NCI-H460 (cell line): ENCODE results near the gene PLXDC2. TPM values are rescaled to one million over a fixed set of nuclear protein-coding genes. Genes with fewer than 3 reads are reported as not detected.
"Not testable (repeated sequence)": the region's sequence is repeated elsewhere in the genome, so short reads cannot be mapped to it uniquely, and the experiment has no call there.

Source experiments
- DNase-seq: peaks from one replicate; pipeline ENCODE4 v3.0.0-alpha.2; 2016; ENCODE audit warnings: low read depth; ENCODE audit errors: extremely low read depth
- total RNA-seq: library from RNA; depleted of rRNA; stranded (reverse); fragments of >200 nt; shearing (Covaris generic); gene quantifications from 2 replicates; pipeline ENCODE4 v1.2.3, GENCODE V29; 2014

The PLXDC2 gene
- total RNA-seq, 1 experiment from 2014 or later: 0.07 TPM

GRCh38 chr10:19967981-19968380 lies 151.7 kb downstream of the PLXDC2 start:
- DNase-seq: no peak

DNA sequence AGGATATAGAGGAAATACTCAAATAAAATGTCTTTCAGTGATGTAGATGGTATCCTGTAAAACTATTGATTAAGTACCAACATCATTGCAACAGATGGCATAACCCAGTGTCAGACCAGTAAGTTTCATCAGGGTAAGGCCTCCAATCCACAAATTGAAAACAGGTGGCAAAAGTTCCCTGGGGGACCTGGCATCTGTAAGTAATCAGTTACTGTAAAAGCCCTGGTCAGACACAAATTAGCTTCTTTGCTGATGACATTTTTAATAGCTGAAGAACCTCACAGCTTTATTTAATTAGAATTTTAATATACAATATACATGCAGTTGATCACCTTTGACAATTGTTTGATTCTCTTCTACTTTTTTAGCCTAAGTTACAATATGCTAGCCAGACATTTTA lies 152.5 kb downstream of the PLXDC2 start:
- no peak for DNase-seq

DNA sequence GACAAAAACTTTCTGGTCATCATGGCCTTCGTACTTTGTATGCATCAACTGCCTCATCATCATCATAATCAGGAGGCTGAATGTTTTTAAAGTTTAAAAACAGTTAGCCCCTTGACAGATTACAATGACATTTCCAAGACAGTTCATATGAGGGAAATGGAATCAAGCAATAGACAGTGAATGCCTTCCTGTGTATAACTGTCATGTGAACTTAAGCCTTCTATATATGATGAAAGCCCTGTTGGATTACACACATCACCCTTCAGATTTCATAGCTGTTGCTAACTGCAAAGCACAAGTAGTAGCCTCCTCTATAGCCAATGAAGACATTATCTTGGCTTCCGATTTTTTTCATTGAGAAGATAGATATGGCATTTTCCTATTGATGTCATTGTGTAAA lies 154.0 kb downstream of the PLXDC2 start:
- DNase-seq: no peak

DNA sequence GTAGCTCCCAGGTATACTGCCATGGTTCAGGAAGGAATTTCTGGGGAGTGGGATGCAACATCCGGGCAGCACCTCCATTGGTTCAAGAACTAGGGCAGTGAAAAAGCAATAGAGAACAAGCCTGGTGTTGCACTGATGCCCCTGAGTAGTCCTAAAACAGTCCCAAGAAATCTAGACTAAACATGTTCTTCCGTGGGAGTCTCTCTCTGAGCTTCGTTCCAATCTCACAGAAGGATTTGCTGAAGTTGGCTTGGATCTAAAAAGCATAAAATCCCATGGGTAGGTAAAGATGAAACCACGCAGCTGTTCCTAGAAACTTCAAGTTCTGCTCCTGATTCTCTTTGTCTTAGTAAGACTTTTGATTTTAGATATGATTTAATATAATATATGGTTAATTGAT lies 154.5 kb downstream of the PLXDC2 start:
- no peak for DNase-seq

DNA sequence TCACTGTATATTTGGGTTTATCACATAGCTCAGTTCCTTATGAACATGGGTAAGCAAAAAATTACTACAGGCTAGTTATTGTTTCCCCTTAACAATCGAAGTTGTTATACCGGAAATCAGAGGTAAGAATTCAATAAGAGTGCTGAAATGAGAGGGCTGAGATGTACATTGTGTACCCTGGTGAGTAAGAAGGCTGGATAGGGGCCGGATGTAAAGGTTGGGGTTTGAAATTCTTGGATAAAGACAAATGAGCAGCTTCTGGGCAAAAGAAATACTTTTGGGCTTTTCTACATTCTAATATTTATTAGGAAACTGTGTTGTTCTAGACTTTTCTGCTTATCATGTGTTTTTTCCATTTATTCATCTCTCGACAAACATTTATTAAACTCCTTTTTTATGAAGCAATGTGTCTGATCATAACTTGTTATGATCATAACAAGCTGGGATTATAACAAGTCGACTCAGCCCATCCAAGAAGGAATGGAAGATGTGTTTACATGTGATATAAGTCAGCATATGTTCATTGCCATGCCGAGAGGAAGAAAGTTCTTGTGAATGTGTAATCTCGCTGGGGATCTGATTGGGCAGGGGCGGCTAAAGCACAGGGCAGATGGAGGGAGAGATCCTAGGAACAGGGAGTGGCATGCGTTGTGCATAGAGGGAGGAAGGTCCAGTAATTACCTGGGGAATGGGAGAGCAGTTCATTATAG lies 155.3 kb downstream of the PLXDC2 start:
- no peak for DNase-seq

DNA sequence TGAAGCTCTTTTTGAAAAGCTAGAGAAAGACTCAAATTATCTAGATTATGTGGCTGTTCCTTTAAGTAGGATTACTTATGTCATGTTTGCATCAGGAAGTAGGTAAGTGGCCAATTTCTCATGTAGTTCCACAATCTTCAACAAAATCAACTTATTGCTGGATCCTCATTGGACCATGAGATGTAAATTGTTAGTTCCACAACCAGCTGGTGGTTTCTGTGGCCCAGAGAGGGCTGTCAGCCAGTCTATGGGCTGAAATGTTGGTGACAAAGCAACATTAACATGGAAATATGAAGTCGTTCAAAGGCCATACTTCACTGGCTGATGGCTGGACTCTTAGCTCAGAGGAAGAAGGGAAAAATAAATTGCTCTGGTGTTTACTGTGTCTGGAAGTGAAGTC lies 157.9 kb downstream of the PLXDC2 start:
- DNase-seq: no peak

DNA sequence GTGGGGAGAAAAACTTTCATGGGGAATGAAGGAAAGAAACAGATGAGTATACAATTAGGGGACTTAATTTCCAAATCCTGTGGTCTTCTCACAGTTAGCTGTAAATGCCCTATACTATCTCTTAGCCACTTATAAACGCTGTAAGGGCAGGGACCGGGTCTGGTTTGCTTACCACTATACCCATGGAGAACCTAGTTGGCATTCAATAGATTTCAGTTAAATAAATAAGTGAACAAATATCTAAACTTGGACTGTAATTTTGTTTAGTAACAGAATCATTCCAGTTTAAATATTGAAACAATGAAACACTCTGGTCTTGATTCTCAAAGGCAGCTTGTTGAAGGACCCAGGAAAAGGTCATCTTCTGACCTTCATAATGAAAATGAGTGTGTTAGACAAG lies 158.3 kb downstream of the PLXDC2 start:
- no peak for DNase-seq

DNA sequence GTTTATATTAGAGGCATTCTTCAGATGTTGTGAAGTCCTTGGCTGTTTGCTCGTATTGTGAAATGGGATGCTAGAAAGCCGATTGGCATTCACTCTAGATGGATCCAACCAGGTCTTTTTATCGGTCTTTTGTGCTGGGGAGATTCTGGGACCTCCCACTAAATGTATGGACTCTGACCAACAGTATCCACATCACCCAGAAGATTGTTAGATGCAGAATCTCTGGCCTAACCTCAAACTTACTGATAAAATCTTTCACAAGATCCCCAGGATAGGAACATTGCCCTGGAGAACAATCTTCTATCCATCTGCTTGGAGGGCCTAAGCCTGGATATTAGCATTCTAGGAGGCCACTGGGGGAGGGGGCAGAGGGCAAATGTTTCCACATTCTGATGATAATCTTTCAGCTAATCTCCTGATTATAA lies 160.9 kb downstream of the PLXDC2 start:
- no peak for DNase-seq

DNA sequence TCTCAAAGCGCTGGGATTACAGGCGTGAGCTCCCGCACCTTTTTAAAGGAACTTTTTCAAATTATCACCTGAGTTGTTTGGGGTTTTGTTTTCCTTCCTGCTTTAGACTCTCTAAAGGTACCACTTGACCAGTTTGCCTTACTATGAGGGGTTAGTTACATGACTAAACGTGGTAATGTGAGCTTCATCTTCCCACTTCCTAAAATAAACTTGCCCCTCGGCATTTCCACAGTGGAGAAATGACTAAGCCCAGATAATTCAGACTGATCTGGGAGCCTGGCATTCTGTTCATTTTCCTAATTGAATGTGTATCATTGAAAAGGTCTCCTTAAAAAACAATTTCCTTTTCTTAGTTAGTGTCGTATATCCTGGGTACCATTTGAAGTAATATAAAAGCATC lies 163.4 kb downstream of the PLXDC2 start:
- no peak for DNase-seq

DNA sequence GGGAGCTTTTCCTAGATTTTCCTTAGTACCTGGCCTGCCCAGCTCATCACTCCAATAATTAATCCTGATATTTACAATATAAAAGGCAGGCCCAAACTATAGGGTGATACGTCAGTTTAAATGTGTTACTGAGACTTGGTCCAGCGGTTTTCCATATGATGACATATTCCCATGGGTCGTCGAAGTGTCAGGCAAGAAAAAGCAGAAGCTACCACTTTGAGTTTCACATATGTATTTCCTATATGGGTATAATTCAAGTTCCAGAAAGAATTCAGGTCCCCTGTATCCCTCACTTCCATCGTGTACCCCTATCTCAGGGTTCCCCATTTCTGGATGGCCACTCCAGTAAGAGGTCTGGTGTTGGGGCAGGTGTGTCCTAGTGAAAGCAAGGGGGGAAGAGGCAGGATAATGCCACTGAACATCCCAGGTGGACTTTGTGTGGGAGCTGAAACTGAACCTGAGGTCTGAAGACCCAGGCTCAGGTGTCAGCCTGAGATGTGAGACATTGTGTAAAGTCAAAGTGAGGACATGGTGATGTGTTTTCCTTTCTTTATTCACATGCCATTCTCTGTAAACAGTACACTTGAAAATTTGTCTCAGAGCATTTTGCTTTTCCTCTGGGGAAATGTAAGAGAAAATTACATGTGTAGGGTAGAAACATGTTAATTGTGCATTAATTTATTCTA lies 167.8 kb downstream of the PLXDC2 start:
- DNase-seq: no peak

DNA sequence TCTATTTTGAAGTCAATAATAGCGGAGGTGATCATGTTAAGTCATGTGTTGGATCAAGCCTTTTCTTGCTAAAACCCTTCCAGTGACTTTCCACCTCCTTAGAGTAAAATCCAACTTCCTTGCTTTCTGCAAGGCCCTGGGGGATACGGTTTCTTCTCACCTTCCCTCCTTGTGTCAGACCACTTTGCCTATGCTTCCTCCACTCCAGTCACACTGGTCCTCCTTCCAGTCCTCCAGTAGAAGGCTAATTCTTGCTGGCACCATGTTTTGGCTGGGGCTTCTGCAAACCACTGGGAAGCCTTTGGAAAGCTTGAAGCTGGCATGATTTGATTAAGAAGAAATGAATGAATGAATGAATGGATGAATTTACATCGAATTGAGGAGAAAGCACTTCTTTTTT lies 169.5 kb downstream of the PLXDC2 start:
- DNase-seq: no peak

GRCh38 chr10:19986591-19986990 lies 170.4 kb downstream of the PLXDC2 start:
- no peak for DNase-seq

- no peak for DNase-seq
These were observed 171.7 kb downstream of the PLXDC2 start for GRCh38 chr10:19987931-19988330.

GRCh38 chr10:19993714-19994315 lies 177.6 kb downstream of the PLXDC2 start:
- no peak for DNase-seq

DNA sequence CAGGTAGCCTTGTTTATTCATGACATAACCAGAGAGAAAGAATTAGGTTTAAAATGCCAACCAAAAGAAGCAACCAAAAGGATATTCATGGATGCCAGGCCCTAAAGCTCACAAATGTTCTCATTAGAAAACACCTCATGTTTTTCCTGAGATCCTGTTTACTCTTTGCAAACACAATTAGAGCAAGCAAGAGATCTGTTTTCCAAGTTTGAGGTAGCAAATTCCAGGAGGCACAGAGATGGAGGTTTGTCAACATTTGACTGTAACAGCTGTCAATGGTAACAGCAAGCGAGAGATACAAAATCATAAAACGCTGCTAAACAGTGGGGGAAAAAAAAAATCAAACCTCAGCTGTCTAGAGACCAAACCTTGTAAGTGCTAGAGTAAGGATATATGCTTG lies 182.2 kb downstream of the PLXDC2 start:
- DNase-seq: no peak

DNA sequence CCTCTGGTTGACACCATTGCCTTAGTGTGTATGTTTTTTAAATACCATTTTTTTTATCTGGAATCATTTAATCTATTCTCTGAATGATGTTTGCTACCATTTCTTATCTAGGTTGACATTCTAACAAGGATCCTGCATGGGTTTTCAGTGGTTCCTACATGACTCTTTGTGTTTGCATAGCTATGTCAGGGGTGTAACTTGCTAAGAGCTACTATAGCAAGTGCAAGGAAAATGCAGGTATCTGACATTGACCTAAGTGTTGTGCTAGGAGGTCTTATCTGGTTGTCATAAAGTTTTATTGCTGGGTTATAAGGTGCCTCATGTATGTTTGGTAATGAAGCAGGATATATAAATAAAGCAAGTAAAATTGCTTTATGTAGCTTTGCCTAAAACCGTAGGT lies 183.2 kb downstream of the PLXDC2 start:
- no peak for DNase-seq

GRCh38 chr10:20002026-20002425 lies 185.8 kb downstream of the PLXDC2 start:
- DNase-seq: not testable (repeated sequence)

GRCh38 chr10:20002657-20003056 lies 186.4 kb downstream of the PLXDC2 start:
- no peak for DNase-seq

DNA sequence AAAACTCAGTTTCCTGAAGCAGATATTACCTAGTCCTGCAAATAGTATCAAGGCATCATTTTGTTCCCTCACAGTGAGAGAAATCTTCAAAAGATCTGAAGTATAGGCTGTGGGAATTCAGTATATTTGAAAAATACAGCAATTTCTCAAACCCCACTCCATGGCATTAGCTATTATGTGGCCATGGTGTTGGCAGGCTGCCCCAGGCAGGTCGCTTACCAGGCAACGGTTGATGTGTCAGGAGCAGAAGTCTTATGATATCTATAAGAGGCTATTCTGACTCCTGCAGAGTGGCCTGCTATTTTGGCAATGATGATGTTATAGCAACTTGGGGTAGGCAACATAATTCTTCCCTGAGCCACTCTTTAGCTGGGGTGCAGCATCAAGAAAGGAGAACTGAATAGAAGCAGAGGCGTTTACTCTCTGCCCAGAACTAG lies 187.9 kb downstream of the PLXDC2 start:
- no peak for DNase-seq

GRCh38 chr10:20005638-20006037 lies 189.4 kb downstream of the PLXDC2 start:
- no peak for DNase-seq

DNA sequence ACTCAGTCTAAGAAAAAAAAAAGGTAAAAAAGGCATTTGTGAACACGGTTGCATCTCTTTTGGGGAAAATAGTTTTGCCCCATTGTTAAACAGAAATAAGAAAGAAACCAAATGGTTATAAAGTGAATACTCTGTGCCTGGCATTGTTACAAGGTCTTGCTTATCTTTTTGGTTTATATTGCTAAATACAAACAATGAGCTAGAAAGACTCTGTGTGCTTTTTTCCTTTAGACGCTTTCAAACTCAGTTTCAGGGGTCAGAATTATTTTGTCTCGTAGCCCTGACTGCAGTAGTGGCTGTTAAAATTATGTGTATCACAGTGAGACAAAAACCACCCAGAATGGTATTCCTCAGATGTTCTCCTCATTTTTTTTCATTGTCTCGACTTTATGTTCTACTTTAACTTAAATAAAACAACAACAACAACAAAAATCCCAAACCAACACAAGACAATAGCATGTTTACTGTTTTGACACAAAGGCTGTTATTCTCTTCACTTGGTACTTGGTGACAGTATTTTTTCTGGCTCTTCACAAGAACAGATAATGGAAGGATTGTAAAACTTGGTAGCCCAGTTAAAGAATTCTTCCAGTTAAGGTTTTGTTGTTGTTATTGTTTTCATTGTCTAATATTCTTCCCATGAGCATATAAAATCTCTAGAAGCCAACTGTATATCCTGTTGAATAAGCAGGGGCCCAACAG lies 190.1 kb downstream of the PLXDC2 start:
- DNase-seq: no peak
